BJ (cell line): ENCODE results near the gene FOXP1. TPM values are rescaled to one million over a fixed set of nuclear protein-coding genes. Genes with fewer than 3 reads are reported as not detected.

Experiments used
- CTCF ChIA-PET: fragments of 350-600 bp; formaldehyde crosslinking; extraction: SDS; loops from one replicate; lab custom pipeline; 2021; ENCODE audit warnings: antibody characterized with exemption, inconsistent platforms; lab: Yijun Ruan, JAX
- POLR2A ChIA-PET: fragments of 300-600 bp; sonication (Branson Sonifier 250); formaldehyde crosslinking; extraction: SDS; loops from one replicate; lab custom pipeline; 2021; ENCODE audit warnings: antibody characterized with exemption; lab: Charles Lee
- DNase-seq: peaks from one replicate; pipeline ENCODE4 v3.0.0-alpha.2; 2011; ENCODE audit warnings: low read depth
- H3K27me3 ChIP-seq: 2 replicates; pipeline ENCODE4 v1.6.0; 2011; ENCODE audit warnings: low read length; ENCODE audit not compliant: control insufficient read depth, insufficient read depth
- H3K36me3 ChIP-seq: 2 replicates; pipeline ENCODE4 v1.5.1; 2011; ENCODE audit warnings: low read length; ENCODE audit not compliant: control insufficient read depth, insufficient read depth
- H3K4me3 ChIP-seq: 2 replicates; pipeline ENCODE4 v1.5.1; 2011; ENCODE audit warnings: low read depth, mild to moderate bottlenecking, control low read depth, low read length
- polyA plus RNA-seq: library from polyadenylated mRNA; depleted of rRNA; stranded (reverse); fragments of >200 nt; gene quantifications from 2 replicates; pipeline ENCODE4 v1.2.3, GENCODE V29; 2011
- TF ChIP-seq, protein P1 (sequence below): IDR thresholded peaks from 2 replicates; pipeline ENCODE4 v1.5.1; 2011; ENCODE audit warnings: low read depth, mild to moderate bottlenecking, control low read depth, inconsistent platforms, low read length, moderate library complexity; ENCODE audit not compliant: insufficient read depth

The FOXP1 gene
- polyA plus RNA-seq, 1 experiment, result 37.0 TPM

DNA sequence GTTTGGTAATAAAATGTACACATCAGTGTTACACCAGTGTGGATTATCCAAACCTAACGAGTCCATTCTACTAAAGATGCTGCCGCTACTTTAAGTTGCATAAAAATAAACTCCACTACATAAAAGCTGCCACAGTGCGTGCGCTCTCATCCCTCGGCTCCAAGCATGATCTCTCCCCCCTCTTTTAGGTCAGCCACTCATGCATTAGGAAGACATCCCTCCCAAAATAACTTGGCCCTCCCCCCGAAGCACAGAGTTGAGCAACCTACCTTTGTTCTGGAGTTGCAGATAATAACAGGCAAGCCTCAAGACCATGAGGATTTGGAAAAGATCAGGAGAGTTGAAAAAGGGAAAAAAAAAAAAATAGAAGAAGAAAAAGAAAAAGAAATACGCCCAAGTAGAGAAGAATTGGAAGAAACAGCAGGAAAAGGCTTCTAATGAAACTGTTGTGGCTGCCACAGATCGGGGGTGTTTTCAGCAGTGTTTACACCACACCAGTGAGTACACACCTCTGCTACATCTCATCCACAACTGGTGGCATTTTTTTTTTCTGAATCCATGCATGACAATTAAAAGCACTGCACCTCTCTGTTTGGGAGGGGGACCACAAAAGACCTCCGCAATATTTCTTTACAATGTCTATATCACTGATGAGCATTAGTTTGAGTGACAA lies 339.2 kb downstream of the FOXP1 start:
- CTCF ChIA-PET, result no interaction called here
- Histone ChIP-seq H3K27me3 (no peaks in the 10 kb centered on the region), H3K36me3 (no peaks in the 10 kb centered on the region), H3K4me3 (no peak overlapping the region)
- DNase-seq, result no peak
- TF ChIP-seq, protein P1, sequence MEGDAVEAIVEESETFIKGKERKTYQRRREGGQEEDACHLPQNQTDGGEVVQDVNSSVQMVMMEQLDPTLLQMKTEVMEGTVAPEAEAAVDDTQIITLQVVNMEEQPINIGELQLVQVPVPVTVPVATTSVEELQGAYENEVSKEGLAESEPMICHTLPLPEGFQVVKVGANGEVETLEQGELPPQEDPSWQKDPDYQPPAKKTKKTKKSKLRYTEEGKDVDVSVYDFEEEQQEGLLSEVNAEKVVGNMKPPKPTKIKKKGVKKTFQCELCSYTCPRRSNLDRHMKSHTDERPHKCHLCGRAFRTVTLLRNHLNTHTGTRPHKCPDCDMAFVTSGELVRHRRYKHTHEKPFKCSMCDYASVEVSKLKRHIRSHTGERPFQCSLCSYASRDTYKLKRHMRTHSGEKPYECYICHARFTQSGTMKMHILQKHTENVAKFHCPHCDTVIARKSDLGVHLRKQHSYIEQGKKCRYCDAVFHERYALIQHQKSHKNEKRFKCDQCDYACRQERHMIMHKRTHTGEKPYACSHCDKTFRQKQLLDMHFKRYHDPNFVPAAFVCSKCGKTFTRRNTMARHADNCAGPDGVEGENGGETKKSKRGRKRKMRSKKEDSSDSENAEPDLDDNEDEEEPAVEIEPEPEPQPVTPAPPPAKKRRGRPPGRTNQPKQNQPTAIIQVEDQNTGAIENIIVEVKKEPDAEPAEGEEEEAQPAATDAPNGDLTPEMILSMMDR, result no peak
- POLR2A ChIA-PET, result no interaction called here

DNA sequence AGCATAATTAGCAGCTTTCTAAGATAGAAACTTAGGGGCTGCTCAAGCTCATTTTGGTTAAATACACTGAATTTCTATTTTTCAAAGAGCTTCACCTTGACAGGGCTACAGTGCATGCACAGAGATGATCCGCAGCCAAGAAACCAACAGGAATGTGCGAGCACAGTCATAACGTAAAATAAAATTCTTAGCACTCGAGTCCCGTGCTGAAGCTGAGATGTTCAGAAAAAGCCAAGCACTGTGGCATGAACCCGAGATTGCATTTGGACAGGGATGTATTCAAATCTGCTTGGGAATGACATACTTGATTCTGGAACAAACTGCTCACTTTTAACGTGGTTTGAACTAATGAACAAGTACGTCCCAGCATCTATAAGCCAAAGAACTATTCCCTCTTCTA lies 340.3 kb downstream of the FOXP1 start:
- TF ChIP-seq, protein P1, result no peak
- no peak for DNase-seq
- no peak overlapping the region for H3K4me3 ChIP-seq
- ChIA-PET CTCF (interaction anchor here (1.4 kb wide), 1 partner anchor 8 kb away, joined by 4 read pairs; no protein-coding TSS in a partner anchor), POLR2A (no interaction called here)
- no peaks in the 10 kb centered on the region for H3K36me3 ChIP-seq
- no peaks in the 10 kb centered on the region for H3K27me3 ChIP-seq

DNA sequence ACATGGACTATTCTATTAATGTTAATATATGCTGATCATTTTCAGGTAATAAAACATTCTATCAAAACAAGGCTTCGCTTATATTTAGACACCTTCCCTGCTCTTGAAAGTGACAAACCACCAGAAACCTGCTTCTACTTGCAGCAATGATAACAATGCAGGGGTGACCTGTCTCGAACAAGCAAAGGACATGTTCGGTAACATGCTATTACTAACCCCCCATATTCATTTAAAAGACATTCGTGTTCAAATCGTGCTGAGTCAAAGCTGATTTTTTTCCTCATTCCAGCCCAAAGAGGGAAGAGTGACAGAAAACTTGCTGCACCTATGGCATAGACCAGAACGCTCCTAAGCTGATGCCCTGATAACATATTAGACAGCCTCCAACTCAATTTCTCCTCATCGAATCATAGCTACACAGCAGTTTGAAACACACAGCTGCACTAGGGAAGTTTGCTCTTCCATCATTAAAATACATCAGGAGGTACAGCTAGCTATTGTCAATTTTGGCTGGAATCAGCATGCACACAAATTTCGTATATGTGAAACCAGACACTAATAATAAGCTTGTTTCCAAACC lies 341.5 kb downstream of the FOXP1 start:
- Histone ChIP-seq H3K4me3 (no peak overlapping the region), H3K27me3 (no peaks in the 10 kb centered on the region), H3K36me3 (no peaks in the 10 kb centered on the region)
- DNase-seq, result no peak
- CTCF ChIA-PET, result interaction anchor here (1.0 to 1.4 kb wide), 2 partner anchors 9 to 12 kb away, joined by 4 read pairs; no protein-coding TSS in a partner anchor
- TF ChIP-seq, protein P1, result no peak
- POLR2A ChIA-PET, result no interaction called here

DNA sequence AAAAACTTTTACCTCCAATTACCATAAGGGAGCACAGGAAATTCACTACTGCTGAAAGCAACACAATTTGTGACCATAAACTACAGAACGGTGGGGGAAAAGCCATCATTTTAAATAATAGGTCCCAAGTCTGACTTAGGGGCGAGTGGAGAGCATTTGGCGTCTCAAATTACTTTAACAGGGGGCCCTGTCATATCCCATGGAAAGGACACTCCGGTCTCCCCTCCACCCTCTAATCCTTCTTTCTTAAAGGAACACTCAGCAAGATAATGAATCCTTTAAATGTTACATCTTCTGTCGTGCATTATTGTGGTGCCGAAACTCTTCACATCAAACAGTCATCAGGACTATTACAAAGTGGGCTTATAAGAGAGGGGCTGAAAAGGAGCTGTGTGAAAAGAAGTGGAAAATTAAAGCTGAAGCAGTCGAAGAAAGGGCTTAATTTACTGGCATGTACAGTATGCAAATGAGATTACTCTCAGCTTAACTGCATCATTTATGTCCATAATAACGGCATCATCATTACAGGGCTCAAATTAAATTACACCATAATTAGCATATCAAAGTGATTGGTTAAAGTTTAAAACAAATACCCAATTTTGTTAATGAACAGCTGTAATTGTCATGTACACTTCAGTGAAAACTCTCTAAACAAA lies 342.2 kb downstream of the FOXP1 start:
- Histone ChIP-seq H3K4me3 (no peak overlapping the region), H3K27me3 (no peaks in the 10 kb centered on the region), H3K36me3 (no peaks in the 10 kb centered on the region)
- TF ChIP-seq, protein P1, result no peak
- CTCF ChIA-PET, result interaction anchor here (1.0 kb wide), 1 partner anchor 12 kb away, joined by 4 read pairs; no protein-coding TSS in a partner anchor
- POLR2A ChIA-PET, result no interaction called here
- no peak for DNase-seq

DNA sequence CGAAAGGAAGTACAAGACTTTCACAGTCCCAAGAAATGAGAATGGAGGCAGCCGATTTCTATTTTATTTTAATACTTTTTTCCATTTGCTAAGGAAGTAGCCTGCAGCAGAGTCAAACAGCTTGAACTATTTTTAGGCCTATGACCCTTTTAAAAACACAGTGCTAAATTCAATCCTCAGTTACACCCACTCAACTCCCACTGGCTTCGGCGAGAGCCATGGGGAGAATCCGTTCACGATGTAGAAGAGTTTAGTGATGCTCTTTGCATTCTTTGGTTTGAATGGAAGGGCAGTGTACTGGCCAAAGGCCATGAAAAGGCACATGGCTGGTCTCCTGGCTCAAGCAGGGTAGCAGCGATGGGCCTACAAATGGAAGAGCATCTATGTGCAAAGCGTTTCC lies 343.5 kb downstream of the FOXP1 start:
- H3K27me3 ChIP-seq, result no peaks in the 10 kb centered on the region
- no peak for DNase-seq
- ChIA-PET CTCF (no interaction called here), POLR2A (no interaction called here)
- H3K4me3 ChIP-seq, result no peak overlapping the region
- H3K36me3 ChIP-seq, result no peaks in the 10 kb centered on the region
- TF ChIP-seq, protein P1, result no peak
